GM20000 (cell line): ENCODE measurements around the gene NUP62.

ENCODE experiments used
- DNase-seq: peaks from one replicate; pipeline ENCODE4 v3.0.0; 2012; ENCODE audit warnings: low spot score
- TF ChIP-seq, protein P1 (sequence below): IDR thresholded peaks from 2 replicates; pipeline ENCODE4 v1.5.1; 2012; ENCODE audit warnings: mild to moderate bottlenecking, control low read depth; ENCODE audit errors: extremely low read depth, missing control alignments

The NUP62 gene

DNA sequence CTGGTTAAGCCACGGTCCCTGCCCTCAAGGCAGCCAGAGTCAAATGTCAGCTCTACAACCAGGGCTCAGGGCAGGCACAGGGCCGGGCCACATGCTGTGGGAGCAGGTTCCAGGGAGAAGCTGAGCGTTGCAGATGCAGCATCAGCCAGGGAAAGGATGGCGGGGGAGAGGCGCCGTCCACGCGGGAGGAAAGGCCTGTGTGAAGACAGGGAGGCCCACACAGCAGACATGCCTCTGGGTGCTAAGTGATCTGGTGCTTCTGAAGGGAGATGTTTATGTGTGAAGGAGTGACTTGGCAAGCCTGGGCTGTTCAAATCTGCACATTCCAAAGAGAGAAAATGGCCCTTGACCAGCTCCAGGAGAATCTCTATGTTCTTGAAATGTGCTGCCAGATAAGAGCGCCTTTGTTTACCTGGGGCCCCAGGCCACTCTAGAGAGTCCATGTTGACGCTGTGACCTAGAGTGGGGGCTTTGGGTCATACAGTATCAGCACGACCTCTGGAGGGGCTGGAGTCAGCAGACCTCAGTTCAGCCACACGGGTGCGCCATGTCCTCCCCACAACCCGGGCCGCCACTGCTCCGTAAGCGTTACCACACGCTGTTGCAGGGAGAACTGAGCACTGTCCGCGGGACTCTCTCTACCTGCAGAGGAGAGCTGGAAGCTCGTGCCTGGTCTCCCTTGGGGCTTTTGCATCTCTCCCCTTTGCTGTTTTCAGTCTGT lies 16.2 kb downstream of the NUP62 start:
- no peak for DNase-seq
- TF ChIP-seq, protein P1, sequence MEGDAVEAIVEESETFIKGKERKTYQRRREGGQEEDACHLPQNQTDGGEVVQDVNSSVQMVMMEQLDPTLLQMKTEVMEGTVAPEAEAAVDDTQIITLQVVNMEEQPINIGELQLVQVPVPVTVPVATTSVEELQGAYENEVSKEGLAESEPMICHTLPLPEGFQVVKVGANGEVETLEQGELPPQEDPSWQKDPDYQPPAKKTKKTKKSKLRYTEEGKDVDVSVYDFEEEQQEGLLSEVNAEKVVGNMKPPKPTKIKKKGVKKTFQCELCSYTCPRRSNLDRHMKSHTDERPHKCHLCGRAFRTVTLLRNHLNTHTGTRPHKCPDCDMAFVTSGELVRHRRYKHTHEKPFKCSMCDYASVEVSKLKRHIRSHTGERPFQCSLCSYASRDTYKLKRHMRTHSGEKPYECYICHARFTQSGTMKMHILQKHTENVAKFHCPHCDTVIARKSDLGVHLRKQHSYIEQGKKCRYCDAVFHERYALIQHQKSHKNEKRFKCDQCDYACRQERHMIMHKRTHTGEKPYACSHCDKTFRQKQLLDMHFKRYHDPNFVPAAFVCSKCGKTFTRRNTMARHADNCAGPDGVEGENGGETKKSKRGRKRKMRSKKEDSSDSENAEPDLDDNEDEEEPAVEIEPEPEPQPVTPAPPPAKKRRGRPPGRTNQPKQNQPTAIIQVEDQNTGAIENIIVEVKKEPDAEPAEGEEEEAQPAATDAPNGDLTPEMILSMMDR = no peak

DNA sequence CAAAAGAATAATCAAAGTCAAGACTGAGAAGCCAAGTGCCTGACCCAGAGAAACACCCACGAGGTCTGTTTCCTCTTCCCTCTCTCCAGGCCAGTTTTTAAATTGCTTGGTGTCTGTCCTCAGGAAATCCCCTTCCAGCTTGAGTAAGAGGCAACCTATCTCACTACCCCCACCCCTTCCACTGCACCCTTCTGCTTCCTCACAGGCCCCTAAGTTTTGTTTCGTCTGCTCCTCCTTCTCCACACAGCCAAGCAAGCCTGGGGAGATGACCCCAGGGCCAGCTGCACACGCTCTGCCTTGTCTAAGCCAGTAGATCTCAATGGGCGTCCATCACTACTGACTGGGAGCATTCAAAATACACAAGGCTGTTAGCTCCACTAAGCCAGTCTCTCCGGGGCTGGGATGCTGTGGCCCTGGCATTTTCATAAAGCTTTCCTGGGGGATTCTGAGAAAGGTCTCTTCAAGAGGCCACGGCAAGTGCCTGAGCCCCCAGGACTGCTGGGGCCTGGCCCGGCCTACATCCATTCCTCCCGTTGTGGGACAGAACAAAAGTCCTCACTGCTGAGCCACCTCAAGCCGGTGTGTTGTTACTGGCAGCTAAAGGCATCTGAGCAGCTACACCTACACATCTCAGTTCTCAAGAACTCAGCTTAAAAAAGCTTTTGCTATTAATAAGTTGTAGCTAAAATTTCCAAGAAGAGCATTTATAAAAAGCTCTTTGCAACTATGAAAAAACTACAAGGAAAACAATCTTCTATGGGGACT lies 17.7 kb downstream of the NUP62 start:
- DNase-seq = peak; percentile 85
- TF ChIP-seq, protein P1 = no peak

DNA sequence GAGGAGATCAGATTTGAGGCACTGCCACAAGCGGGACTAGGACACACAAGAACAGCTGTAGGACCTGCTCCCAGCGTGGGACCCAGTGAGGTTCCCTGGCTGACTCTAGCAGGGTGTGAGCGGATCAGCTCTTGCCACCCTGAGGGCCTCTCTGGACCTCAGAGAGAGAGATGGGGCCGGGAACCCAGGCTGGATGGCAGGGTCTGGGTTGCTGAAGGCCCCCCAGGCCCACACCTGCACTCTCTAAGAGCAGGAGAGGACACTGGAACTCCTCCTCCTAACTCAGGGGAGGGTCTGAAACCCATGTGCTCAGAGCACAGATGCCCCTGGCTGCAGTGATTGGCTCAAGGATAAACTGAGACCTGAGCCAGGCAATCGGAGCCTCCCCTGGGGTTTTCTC lies 19.1 kb downstream of the NUP62 start:
- TF ChIP-seq, protein P1 = no peak
- DNase-seq = no peak

DNA sequence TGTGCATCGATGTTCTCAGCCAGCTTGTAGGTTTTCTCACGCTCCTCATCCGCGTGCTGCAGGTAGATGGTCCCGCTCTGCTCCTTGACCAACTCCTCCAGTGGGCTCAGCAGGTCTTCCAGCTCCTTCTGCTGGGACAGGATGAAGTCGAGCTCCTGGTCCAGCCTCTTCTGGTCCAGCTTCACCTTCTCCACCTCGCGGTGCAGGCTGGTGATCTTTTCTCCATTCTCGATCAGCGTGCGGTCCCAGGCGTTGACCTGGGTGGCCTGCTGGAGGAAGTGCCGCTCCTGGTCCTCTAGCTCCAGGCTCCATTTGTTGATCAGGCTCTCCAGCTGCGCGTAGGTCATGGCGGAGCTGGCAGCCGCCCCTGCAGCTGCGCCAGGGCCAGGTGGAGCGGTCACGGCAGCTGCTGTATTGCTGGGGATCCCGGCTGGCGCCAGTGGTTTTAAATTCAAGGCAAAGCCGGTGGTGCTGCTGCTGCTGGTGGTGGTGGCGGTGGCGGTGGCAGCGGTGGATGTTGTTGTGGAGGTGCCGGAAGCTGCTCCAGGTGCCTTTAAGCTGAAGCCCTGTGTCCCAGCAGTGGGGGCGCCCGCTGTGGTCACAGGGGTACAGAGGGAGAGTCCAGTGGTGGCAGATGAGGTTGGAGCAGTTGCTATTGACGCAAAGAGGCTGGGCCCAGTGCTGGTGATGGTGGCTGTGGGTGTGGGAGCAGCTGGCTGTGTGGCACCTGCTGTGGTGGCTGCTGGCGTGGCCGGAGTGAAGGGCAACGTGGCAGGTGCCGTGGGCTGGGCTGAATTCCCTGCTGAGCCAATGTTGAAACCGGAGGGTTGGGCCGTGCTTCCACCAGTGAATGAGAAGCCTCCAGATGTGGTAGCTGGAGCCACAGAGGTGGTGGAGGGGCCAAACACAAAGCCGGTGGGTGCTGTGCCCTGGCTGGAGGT lies 20.6 kb downstream of the NUP62 start:
- TF ChIP-seq, protein P1 = no peak
- DNase-seq = no peak

DNA sequence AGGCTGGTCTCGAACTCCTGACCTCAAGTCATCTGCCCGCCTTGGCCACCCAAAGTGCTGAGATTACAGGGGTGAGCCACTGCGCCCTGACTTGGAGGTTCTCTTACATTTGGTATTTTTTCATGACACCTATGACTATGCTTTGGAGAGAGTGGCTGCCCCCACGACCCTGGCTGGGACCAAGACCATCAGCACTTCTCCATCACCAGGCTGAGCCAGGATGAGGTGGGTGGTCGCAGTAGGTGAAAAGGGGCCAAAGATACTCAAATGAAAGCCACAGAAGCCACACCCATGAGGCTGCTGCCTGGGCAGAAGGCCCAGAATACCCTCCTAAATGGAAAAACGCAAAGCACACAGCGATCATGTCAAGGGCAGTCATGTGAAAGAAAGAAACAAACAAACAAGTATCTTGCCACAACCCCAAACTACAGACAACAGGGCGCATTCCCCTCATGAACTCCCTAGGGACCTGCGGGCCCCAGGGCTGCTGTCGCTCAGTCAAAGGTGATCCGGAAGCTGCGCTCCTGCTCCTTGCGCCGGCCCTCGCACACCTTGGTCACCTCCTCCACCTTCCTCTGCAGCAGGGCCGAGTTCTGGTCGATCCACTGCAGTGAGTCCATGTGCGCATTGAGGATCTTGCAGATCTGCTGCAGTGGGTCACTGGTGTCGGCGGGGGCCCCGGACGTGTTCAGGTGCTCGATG lies 21.4 kb downstream of the NUP62 start:
- TF ChIP-seq, protein P1 = no peak

DNA sequence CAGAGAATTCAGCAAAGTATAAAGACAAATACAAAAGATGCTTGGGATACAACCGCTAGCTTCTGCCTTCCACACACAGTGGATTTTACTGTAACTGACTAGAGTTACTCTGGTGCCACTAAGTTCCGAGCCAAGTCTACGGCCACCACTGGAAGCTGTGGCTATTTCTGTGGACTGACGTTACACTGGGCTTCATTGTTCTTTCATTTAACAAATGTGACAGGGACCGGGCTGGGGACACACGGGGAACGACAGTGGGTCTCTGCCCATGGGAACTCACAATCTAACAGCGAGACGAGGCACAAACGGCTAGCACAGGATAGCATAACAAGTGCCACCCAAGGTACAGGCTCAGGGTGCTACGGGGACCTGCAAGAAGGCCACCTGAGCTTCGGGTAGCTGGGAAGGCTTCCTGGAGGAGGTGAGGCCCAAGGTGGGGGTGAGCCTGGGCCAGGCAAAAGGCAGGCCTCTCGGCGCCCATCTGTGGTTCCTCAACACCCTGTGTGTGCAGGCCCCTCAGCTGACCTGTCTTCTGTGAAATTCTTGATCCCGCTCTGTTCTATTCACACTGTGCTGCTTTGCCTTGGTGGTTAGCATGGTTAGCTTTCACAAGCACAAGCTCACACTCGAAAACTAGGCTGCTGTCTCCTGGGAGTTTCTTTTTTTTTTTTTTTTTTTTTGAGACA lies 22.3 kb downstream of the NUP62 start:
- TF ChIP-seq, protein P1 = no peak
- DNase-seq = no peak

More for the DNA sequence above, 21.4 kb downstream of the NUP62 start:
- no peak for DNase-seq
